Transverse colon (tissue), 4 donors: Measurements from ENCODE around the gene ZFHX3. TPM values are rescaled to one million over a fixed set of nuclear protein-coding genes. Genes with fewer than 3 reads are reported as not detected.

Experiments used
- DNase-seq: peaks from one replicate; pipeline ENCODE4 v3.0.0-alpha.2; 2019
- H3K27ac ChIP-seq, 4 donors: fragments of 200-600 bp; sonication (generic); 2 replicates each; pipeline ENCODE4 v1.5.1; 2016 to 2018; ENCODE audit warnings: inconsistent platforms in 4 of 4
- H3K27me3 ChIP-seq: fragments of 200-600 bp; sonication (generic); 2 replicates; pipeline ENCODE4 v1.5.1; 2017; ENCODE audit warnings: inconsistent platforms
- H3K36me3 ChIP-seq, 4 donors: fragments of 200-600 bp; sonication (generic); 2 replicates each; pipeline ENCODE4 v1.5.1; 2017 to 2019; ENCODE audit warnings: inconsistent platforms in 4 of 4
- H3K4me1 ChIP-seq, 4 donors: fragments of 200-600 bp; sonication (generic); 2 replicates each; pipeline ENCODE4 v1.5.1; 2017 to 2020; ENCODE audit warnings: inconsistent platforms in 4 of 4
- H3K4me3 ChIP-seq, 4 donors: fragments of 200-600 bp; sonication (generic); 1 replicate in 1 of 4; 2 replicates in 3 of 4; pipeline versions ENCODE4 v1.5.1 to v1.6.1; 2017 to 2019; ENCODE audit warnings: inconsistent platforms in 4 of 4
- H3K9me3 ChIP-seq, 2 donors: fragments of 200-600 bp; sonication (generic); 2 replicates each; pipeline ENCODE4 v1.5.1; 2017 to 2019; ENCODE audit warnings: inconsistent platforms in 2 of 2
- EP300 ChIP-seq: sonication (generic); formaldehyde crosslinking; IDR thresholded peaks from one replicate; pipeline ENCODE4 v1.6.1; 2017; ENCODE audit warnings: antibody characterized with exemption, low read depth
- POLR2A ChIP-seq: fragments of 450-650 bp; IDR thresholded peaks from one replicate; pipeline ENCODE4 v1.6.1; 2016; ENCODE audit warnings: antibody characterized with exemption, mild to moderate bottlenecking, moderate library complexity
- POLR2AphosphoS5 ChIP-seq, 3 donors: sonication (generic); formaldehyde crosslinking; IDR thresholded peaks; one replicate each; pipeline ENCODE4 v1.6.1; 2016; ENCODE audit warnings: antibody characterized with exemption in 3 of 3
- WGBS, 2 donors: methylation state at CpG; one replicate each; pipeline ENCODE4 v1.1.5; 2018; ENCODE audit warnings: low coverage in 1 of 2; 5-methylcytosine and 5-hydroxymethylcytosine counted together
- in situ Hi-C, 4 donors: fragments of 200-750 bp; cut with MboI; loops; one replicate each; pipeline versions ENCODE4 v1.15.0 to v1.15.1; 2017; ENCODE audit warnings: low sequenced_read_pairs in 3 of 4, low pct_ligation_motif_present in 1 of 4, low pct_unique_long_range_greater_than_20kb in 1 of 4
- intact Hi-C: fragments of 100-400 bp; cut with DNase I; formaldehyde crosslinking; loops from one replicate; pipeline ENCODE4 v1.15.1; 2023; ENCODE audit warnings: low total_unique reads
- total RNA-seq, 4 donors: library from RNA; depleted of rRNA; stranded (reverse); fragments of >200 nt; gene quantifications; one replicate each; pipeline ENCODE4 v1.1.0, GENCODE V29; 2016
- TF ChIP-seq, protein P1 (sequence below), 5 experiments: fragments of 200-600 bp in 3 of 5; fragments of 450-650 bp in 2 of 5; sonication (generic) in 3 of 5; IDR thresholded peaks; 1 replicate in 2 of 5; 2 replicates in 3 of 5; pipeline ENCODE4 v1.5.1; 2016 to 2017; ENCODE audit warnings: antibody characterized with exemption in 5 of 5, inconsistent platforms in 3 of 5, mild to moderate bottlenecking in 2 of 5, moderate library complexity in 1 of 5

ZFHX3 gene
- total RNA-seq, 4 donors from 2014 or later: 12.3 to 23.7 (median 15.3) TPM

DNA sequence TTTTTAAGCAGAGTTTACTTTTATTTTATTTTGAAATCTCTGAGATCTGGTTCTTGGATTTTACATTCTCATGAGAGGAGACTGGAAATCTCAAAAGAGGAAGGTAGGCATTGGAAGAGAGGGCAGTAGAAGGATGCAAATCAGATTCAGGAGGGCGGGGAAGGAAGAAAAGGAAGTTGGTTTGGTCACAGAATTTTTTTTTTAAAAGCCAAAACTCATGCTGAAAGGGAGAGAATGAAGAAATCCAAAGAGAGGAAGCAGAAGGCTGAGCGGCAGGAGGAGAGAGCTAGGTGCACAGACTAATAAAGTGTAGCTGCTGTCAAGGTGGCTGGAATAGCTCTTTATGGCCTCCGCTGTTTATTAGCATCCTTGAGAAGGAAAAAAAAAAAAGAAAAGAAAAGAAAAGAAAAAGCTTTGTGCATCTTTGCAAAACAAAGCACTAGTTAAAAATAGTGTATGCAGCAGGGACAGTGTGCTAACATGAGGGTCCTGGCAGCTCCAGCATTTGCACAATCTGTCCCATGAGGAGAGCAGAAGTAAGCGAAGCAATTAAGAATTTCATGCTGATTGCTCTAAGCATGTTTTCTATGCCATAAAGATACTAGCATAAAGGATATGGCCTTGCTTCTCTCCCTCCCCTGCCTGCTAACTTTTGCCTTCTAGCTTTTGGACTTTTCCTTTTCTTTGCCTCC, 194.2 kb downstream of the ZFHX3 start:
- H3K36me3 ChIP-seq: no peaks in the 10 kb centered on the region
- no peak overlapping the region for H3K27ac ChIP-seq
- peaks cover 4 to 25% (median 11%) of the 10 kb centered on the region in 4 donors for H3K4me1 ChIP-seq
- in situ Hi-C loops: no loop called here
- no peak for DNase-seq
- intact Hi-C loops: no loop called here
- no peaks in the 10 kb centered on the region for H3K27me3 ChIP-seq
- H3K4me3 ChIP-seq: no peak overlapping the region
- 75 to 83% methylated on average over 4 of the region's 4 CpGs for WGBS, 2 donors
- TF ChIP-seq EP300 (no peak), POLR2A (no peak), POLR2AphosphoS5 (IDR thresholded peaks at IDR 0.05) (no peak)
- TF ChIP-seq, protein P1, sequence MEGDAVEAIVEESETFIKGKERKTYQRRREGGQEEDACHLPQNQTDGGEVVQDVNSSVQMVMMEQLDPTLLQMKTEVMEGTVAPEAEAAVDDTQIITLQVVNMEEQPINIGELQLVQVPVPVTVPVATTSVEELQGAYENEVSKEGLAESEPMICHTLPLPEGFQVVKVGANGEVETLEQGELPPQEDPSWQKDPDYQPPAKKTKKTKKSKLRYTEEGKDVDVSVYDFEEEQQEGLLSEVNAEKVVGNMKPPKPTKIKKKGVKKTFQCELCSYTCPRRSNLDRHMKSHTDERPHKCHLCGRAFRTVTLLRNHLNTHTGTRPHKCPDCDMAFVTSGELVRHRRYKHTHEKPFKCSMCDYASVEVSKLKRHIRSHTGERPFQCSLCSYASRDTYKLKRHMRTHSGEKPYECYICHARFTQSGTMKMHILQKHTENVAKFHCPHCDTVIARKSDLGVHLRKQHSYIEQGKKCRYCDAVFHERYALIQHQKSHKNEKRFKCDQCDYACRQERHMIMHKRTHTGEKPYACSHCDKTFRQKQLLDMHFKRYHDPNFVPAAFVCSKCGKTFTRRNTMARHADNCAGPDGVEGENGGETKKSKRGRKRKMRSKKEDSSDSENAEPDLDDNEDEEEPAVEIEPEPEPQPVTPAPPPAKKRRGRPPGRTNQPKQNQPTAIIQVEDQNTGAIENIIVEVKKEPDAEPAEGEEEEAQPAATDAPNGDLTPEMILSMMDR (IDR thresholded peaks at IDR 0.05): no peak
- no peaks in the 10 kb centered on the region for H3K9me3 ChIP-seq

DNA sequence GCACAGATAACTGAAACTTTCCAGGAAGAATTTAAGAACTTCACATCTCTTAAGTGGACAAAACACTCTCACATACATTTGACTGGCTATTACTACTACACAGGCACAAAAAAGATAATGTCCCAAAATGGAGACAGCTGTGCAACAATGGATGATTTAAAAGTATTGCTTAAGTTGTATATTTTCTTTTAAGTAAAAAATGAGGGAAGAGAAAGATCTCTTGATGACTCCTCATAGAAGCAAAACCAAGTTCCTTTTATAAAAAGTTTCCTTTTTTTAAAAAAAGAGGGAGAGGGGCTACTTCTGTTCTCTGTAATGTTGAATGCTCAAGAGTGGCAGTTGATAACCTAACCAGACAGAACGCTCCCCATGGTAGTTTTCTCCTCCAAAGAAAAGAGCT, 195.5 kb downstream of the ZFHX3 start:
- DNase-seq: no peak
- H3K36me3 ChIP-seq: no peaks in the 10 kb centered on the region
- 82 to 100% methylated on average over 1 of the region's 1 CpG for WGBS, 2 donors
- no peak overlapping the region for H3K4me3 ChIP-seq
- H3K27me3 ChIP-seq: no peaks in the 10 kb centered on the region
- TF ChIP-seq POLR2AphosphoS5 (IDR thresholded peaks at IDR 0.05): no peak
- no peak for TF ChIP-seq POLR2A
- TF ChIP-seq EP300: no peak
- TF ChIP-seq, protein P1 (IDR thresholded peaks at IDR 0.05): no peak
- no peaks in the 10 kb centered on the region for H3K9me3 ChIP-seq
- H3K4me1 ChIP-seq: peaks cover 11 to 26% (median 16%) of the 10 kb centered on the region in 4 donors
- no peak overlapping the region for H3K27ac ChIP-seq
- intact Hi-C loops: no loop called here
- in situ Hi-C loops: no loop called here

DNA sequence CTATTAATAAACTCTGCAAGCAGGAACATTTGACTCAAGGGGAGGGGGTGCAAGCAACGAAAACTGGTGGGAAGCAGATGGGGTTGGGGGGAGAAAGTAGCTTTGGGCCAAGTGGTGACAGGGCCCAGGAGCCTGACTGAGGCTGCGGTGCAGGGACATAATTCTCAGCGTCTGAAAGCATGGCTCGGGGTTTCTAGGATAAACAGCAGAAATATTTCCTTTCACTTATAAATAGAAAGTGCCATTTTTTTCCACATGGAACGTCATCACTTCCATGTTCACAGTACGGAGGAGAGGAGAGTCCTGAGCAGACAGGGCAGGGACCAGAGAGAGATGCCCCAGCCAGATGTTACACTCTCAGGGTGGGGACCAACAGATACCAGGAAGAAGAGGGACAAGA, 197.1 kb downstream of the ZFHX3 start:
- WGBS, 2 donors: 69 to 70% methylated on average over 4 to 6 of the region's 6 CpGs
- intact Hi-C loops: no loop called here

DNA sequence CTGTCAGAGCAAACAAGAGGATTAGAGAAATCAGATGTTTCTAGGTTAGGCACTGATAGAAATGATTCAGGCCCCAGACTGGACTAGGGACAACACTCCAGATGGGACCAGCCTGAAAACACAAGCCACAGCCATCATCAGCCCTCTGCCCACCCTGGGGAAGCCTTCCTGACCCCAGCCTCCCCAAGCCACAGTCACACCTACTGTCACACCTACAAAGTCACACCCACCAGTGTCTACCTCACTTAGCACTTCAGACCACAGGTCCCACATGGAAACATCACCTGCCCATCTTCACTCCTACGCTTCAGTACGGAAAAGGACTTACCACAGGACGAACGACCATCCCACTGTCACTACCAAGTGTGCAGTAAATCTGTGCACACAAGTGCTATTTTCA, 197.9 kb downstream of the ZFHX3 start:
- no peaks in the 10 kb centered on the region for H3K27me3 ChIP-seq
- WGBS, 2 donors: 86% methylated on average over 4 of the region's 4 CpGs; no CpG with 5 or more reads in 1 of the 2 donors
- in situ Hi-C loops: no loop called here
- H3K9me3 ChIP-seq: no peaks in the 10 kb centered on the region
- TF ChIP-seq EP300: no peak
- no peak for TF ChIP-seq POLR2AphosphoS5 (IDR thresholded peaks at IDR 0.05)
- TF ChIP-seq POLR2A: no peak
- TF ChIP-seq, protein P1 (IDR thresholded peaks at IDR 0.05): no peak
- DNase-seq: no peak
- intact Hi-C loops: no loop called here
- H3K4me1 ChIP-seq: peaks cover 11 to 27% (median 16%) of the 10 kb centered on the region in 4 donors
- no peak overlapping the region for H3K4me3 ChIP-seq
- H3K27ac ChIP-seq: peak overlapping the region; percentile 48 to 69 (median 58)
- H3K36me3 ChIP-seq: no peaks in the 10 kb centered on the region

More for the DNA sequence above, 197.1 kb downstream of the ZFHX3 start:
- DNase-seq: no peak
- Histone ChIP-seq H3K27me3 (no peaks in the 10 kb centered on the region), H3K4me3 (no peak overlapping the region), H3K9me3 (no peaks in the 10 kb centered on the region), H3K4me1 (peaks cover 11 to 27% (median 16%) of the 10 kb centered on the region in 4 donors), H3K36me3 (no peaks in the 10 kb centered on the region), H3K27ac (peak overlapping the region; percentile 48 to 69 (median 58))
- TF ChIP-seq POLR2A (no peak), EP300 (no peak), POLR2AphosphoS5 (IDR thresholded peaks at IDR 0.05) (no peak)
- TF ChIP-seq, protein P1 (IDR thresholded peaks at IDR 0.05): no peak
- in situ Hi-C loops: no loop called here
